B cell (primary cell): ENCODE data around the gene FOXO1. TPM values are rescaled to one million over a fixed set of nuclear protein-coding genes. Genes with fewer than 3 reads are reported as not detected.

ENCODE experiments used
- ATAC-seq: fragments of 200-7000 bp; cut with Tn5 transposase; one replicate; pipeline ENCODE4 v1.10.0; 2021; ENCODE audit warnings: low read depth, mild to moderate bottlenecking, moderate number of reproducible peaks, moderate library complexity
- CTCF ChIA-PET: fragments of 350-600 bp; sonication (Branson Sonifier 250); formaldehyde crosslinking; loops from one replicate; lab custom pipeline; 2021; ENCODE audit warnings: antibody characterized with exemption, inconsistent platforms; lab: Charles Lee
- POLR2A ChIA-PET: fragments of 350-600 bp; sonication (Branson Sonifier 250); formaldehyde crosslinking; loops from one replicate; lab custom pipeline; 2021; ENCODE audit warnings: antibody characterized with exemption; lab: Charles Lee
- DNase-seq: peaks from one replicate; pipeline ENCODE4 v3.0.0; 2013
- H2AFZ ChIP-seq: 2 replicates; pipeline ENCODE4 v1.6.1; 2012; ENCODE audit warnings: mild to moderate bottlenecking, low read depth, low read length; ENCODE audit not compliant: insufficient read depth, poor library complexity, severe bottlenecking
- H3K27ac ChIP-seq, 2 donors: 1 replicate in 1 of 2; 2 replicates in 1 of 2; pipeline ENCODE4 v1.5.1; 2012 to 2013; ENCODE audit warnings: low read length in 2 of 2, mild to moderate bottlenecking in 2 of 2, moderate library complexity in 1 of 2
- H3K27me3 ChIP-seq, 4 experiments: fragments of 200-600 bp in 1 of 4; sonication (generic) in 1 of 4; replicated peaks in 1 of 4; 1 replicate in 2 of 4; 2 replicates in 2 of 4; pipeline versions ENCODE4 v1.6.1 to v1.7.0; 2013 to 2016; ENCODE audit warnings: low read length in 3 of 4, mild to moderate bottlenecking in 2 of 4, mixed read lengths in 1 of 4, moderate library complexity in 1 of 4; ENCODE audit not compliant: insufficient read depth in 4 of 4, control insufficient read depth in 3 of 4; ENCODE audit errors: control extremely low read depth in 1 of 4
- H3K36me3 ChIP-seq, 2 experiments: replicated peaks in 1 of 2; 1 replicate in 1 of 2; 2 replicates in 1 of 2; pipeline versions ENCODE4 v1.6.1 to v1.7.1; 2013; ENCODE audit warnings: low read length in 1 of 2; ENCODE audit not compliant: insufficient read depth in 2 of 2, control insufficient read depth in 1 of 2; ENCODE audit errors: control extremely low read depth in 1 of 2, extremely low read depth in 1 of 2
- H3K4me1 ChIP-seq, 2 donors: fragments of 200-600 bp in 1 of 2; sonication (generic) in 1 of 2; 1 replicate in 1 of 2; 2 replicates in 1 of 2; pipeline versions ENCODE4 v1.5.1 to v1.6.1; 2013 to 2017; ENCODE audit warnings: low read length in 2 of 2; ENCODE audit not compliant: control insufficient read depth in 2 of 2, insufficient read depth in 2 of 2
- H3K4me2 ChIP-seq: replicated peaks from 2 replicates; pipeline ENCODE3; 2012; ENCODE audit warnings: mild to moderate bottlenecking, low read depth, low read length; ENCODE audit not compliant: poor library complexity, severe bottlenecking
- H3K4me3 ChIP-seq, 5 experiments: fragments of 200-600 bp in 1 of 5; sonication (generic) in 1 of 5; 1 replicate in 3 of 5; 2 replicates in 2 of 5; pipeline versions ENCODE4 v1.5.1 to v1.7.0; 2011 to 2016; ENCODE audit warnings: low read length in 4 of 5, mild to moderate bottlenecking in 4 of 5, low read depth in 2 of 5, control low read depth in 1 of 5, moderate library complexity in 1 of 5; ENCODE audit not compliant: insufficient read depth in 1 of 5; ENCODE audit errors: control extremely low read depth in 1 of 5, extremely low read depth in 1 of 5
- H3K79me2 ChIP-seq: fragments of 200-600 bp; sonication (generic); one replicate; pipeline ENCODE4 v1.6.0; 2016; ENCODE audit warnings: low read length; ENCODE audit not compliant: control insufficient read depth, insufficient read depth
- H3K9ac ChIP-seq: fragments of 200-600 bp; sonication (generic); 2 replicates; pipeline ENCODE4 v1.6.1; 2017; ENCODE audit warnings: mild to moderate bottlenecking, low read length, moderate library complexity
- H3K9me3 ChIP-seq, 3 donors: one replicate each; pipeline versions ENCODE4 v1.6.1 to v1.7.1; 2013; ENCODE audit warnings: low read length in 2 of 3; ENCODE audit not compliant: control insufficient read depth in 2 of 3, insufficient read depth in 1 of 3; ENCODE audit errors: control extremely low read depth in 1 of 3
- H4K20me1 ChIP-seq: 2 replicates; pipeline ENCODE4 v1.6.0; 2012; ENCODE audit warnings: mild to moderate bottlenecking, low read length; ENCODE audit not compliant: insufficient read depth, control insufficient read depth, poor library complexity, severe bottlenecking
- H3K27ac Mint-ChIP-seq: one replicate; pipeline ENCODE4 v1.8.0; 2021; ENCODE audit warnings: mixed read lengths
- H3K27me3 Mint-ChIP-seq: one replicate; pipeline ENCODE4 v1.8.0; 2021; ENCODE audit warnings: mixed read lengths
- H3K4me1 Mint-ChIP-seq: one replicate; pipeline ENCODE4 v1.8.0; 2021; ENCODE audit warnings: mixed read lengths
- H3K4me3 Mint-ChIP-seq: one replicate; pipeline ENCODE4 v1.8.0; 2021; ENCODE audit warnings: mixed read lengths
- H3K9me3 Mint-ChIP-seq: one replicate; pipeline ENCODE4 v1.8.0; 2022; ENCODE audit warnings: mixed read lengths; ENCODE audit not compliant: insufficient read depth
- EZH2 ChIP-seq: IDR thresholded peaks from 2 replicates; pipeline ENCODE4 v1.6.1; 2012; ENCODE audit warnings: borderline replicate concordance, low read depth, mild to moderate bottlenecking, moderate library complexity, low read length; ENCODE audit not compliant: insufficient read depth, poor library complexity, severe bottlenecking
- WGBS: methylation state at CpG from one replicate; pipeline ENCODE4 v1.1.5; 2013; ENCODE audit warnings: missing lambda C conversion rate; ENCODE audit not compliant: insufficient coverage; 5-methylcytosine and 5-hydroxymethylcytosine counted together
- intact Hi-C: fragments of 100-400 bp; cut with micrococcal nuclease; formaldehyde crosslinking; loops from one replicate; pipeline ENCODE4 v1.10.0; 2022
- polyA plus RNA-seq: library from polyadenylated mRNA; depleted of rRNA; stranded (reverse); fragments of >200 nt; gene quantifications from 2 replicates; pipeline ENCODE4 v1.2.3, GENCODE V29; 2012
- total RNA-seq, 2 donors: library from RNA; stranded (reverse); fragments of 120-200 nt in 1 of 2; gene quantifications; 1 replicate in 1 of 2; 2 replicates in 1 of 2; pipeline versions ENCODE4 v1.2.3 to v1.2.4, GENCODE V29; 2013 to 2022
- TF ChIP-seq, protein P1 (sequence below): fragments of 200-600 bp; IDR thresholded peaks from one replicate; pipeline ENCODE4 v1.8.0; 2022; ENCODE audit warnings: antibody characterized with exemption, mild to moderate bottlenecking

The FOXO1 gene
- total and polyA plus RNA-seq, 2 donors (not counting 1 experiment from before 2014, with no cell fraction given), result 22.8 to 77.9 TPM

DNA sequence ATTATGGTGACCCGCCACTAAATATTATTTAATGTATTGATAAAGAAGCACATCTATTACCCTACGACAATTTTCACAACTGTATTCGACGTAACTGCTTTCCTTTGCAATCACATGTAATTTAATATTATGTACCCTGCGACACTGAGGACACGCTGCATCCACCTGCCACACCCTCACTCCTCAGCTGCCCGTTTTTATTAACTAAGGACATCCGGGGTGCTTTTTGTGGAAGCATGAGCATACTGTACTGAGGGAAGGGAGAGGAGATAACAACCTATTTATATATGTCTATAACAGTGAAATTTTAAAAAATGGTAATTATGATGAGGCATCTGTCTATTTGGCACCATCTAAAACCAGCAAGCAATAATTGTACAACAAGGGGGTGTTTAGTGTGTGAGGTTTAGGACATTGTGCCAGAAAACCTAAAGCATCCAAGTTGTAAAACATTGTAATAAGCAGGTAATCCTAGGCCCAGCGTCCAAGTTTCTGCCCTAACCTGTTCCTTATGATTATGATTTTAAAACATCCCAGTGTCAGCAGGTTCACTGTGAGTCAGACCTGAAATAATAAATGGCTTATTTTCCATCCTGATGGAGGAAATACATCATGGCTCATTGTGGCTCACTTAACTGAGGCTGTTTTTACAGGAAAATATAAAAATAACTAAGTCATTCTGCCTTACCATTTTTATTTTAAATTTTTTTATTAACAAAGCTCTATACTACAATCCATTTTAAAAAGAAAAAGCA lies 56.3 kb downstream of the FOXO1 start:
- H3K27me3 Mint-ChIP-seq, result no peaks in the 10 kb centered on the region
- H3K4me3 Mint-ChIP-seq, result no peak overlapping the region
- ChIA-PET POLR2A (no interaction called here), CTCF (no interaction called here)
- H3K9me3 ChIP-seq, result no peaks in the 10 kb centered on the region
- peaks cover 100% of the 10 kb centered on the region for H3K79me2 ChIP-seq
- H3K27ac Mint-ChIP-seq, result no peak overlapping the region
- no peak overlapping the region for H3K9ac ChIP-seq
- TF ChIP-seq, protein P1, sequence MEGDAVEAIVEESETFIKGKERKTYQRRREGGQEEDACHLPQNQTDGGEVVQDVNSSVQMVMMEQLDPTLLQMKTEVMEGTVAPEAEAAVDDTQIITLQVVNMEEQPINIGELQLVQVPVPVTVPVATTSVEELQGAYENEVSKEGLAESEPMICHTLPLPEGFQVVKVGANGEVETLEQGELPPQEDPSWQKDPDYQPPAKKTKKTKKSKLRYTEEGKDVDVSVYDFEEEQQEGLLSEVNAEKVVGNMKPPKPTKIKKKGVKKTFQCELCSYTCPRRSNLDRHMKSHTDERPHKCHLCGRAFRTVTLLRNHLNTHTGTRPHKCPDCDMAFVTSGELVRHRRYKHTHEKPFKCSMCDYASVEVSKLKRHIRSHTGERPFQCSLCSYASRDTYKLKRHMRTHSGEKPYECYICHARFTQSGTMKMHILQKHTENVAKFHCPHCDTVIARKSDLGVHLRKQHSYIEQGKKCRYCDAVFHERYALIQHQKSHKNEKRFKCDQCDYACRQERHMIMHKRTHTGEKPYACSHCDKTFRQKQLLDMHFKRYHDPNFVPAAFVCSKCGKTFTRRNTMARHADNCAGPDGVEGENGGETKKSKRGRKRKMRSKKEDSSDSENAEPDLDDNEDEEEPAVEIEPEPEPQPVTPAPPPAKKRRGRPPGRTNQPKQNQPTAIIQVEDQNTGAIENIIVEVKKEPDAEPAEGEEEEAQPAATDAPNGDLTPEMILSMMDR, result no peak
- TF ChIP-seq EZH2, result no peak
- H3K9me3 Mint-ChIP-seq, result no peaks in the 10 kb centered on the region
- no peak overlapping the region for H3K4me3 ChIP-seq
- H3K27me3 ChIP-seq, result no peaks in the 10 kb centered on the region
- intact Hi-C loops, result loop anchor here (5.0 kb wide), 2 partner anchors 33 to 42 kb away; no protein-coding TSS in a partner anchor
- no peak overlapping the region for H2AFZ ChIP-seq
- H4K20me1 ChIP-seq, result peaks cover 93% of the 10 kb centered on the region
- peaks cover 62 to 87% of the 10 kb centered on the region in 2 donors for H3K4me1 ChIP-seq
- DNase-seq (no peak), ATAC-seq (no peak)
- H3K4me2 ChIP-seq, result no peak overlapping the region
- H3K4me1 Mint-ChIP-seq, result peaks cover 85% of the 10 kb centered on the region
- H3K36me3 ChIP-seq, result peaks cover 2 to 15% of the 10 kb centered on the region in 2 experiments
- H3K27ac ChIP-seq, result peak overlapping the region in 1 of 2 donors; percentile 83
- no CpG with 5 or more reads among the region's 9 CpGs for WGBS

DNA sequence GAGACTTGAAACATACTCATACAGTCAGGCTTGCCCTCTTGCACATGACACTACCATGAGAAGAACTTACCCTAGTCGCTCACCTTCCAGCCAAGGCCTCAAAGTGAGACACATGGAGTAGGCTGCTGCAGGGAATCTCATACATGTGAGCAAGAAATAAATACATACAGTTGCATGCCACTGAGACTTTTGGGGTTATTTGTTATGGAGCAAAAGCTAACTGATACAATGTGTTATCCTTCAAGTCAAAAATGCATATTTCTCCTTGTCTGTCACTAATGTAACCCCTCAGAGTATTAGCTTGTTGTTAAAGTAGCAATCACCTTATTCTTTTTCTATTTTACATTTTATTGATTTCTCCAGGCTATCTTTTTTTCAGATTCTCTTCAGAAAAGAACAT lies 58.1 kb downstream of the FOXO1 start:
- CTCF ChIA-PET, result no interaction called here
- no peak overlapping the region for H3K27ac Mint-ChIP-seq
- H3K36me3 ChIP-seq, result peaks cover 1 to 15% of the 10 kb centered on the region in 2 experiments
- peaks cover 46 to 77% of the 10 kb centered on the region in 2 donors for H3K4me1 ChIP-seq
- ATAC-seq (no peak), DNase-seq (no peak)
- no peaks in the 10 kb centered on the region for H3K27me3 ChIP-seq
- peaks cover 81% of the 10 kb centered on the region for H4K20me1 ChIP-seq
- no peak overlapping the region for H2AFZ ChIP-seq
- no peaks in the 10 kb centered on the region for H3K27me3 Mint-ChIP-seq
- peaks cover 98% of the 10 kb centered on the region for H3K79me2 ChIP-seq
- intact Hi-C loops, result no loop called here
- H3K4me3 Mint-ChIP-seq, result no peak overlapping the region
- POLR2A ChIA-PET, result no interaction called here
- peaks cover 80% of the 10 kb centered on the region for H3K4me1 Mint-ChIP-seq
- peak overlapping the region; percentile 16 for H3K4me2 ChIP-seq
- peak overlapping the region in 1 of 2 donors; percentile 52 for H3K27ac ChIP-seq
- H3K9ac ChIP-seq, result no peak overlapping the region
- H3K9me3 ChIP-seq, result no peaks in the 10 kb centered on the region
- no CpG with 5 or more reads among the region's 1 CpG for WGBS
- no peak overlapping the region for H3K4me3 ChIP-seq
- H3K9me3 Mint-ChIP-seq, result no peaks in the 10 kb centered on the region
- TF ChIP-seq EZH2, result no peak
